Fibroblast of skin of right biceps (primary cell): ENCODE data around the gene MFAP3L.
"Not testable (repeated sequence)": the region's sequence is repeated elsewhere in the genome, so short reads cannot be mapped to it uniquely, and the experiment has no call there.

Experiments
- DNase-seq: peaks from one replicate; pipeline ENCODE4 v3.0.0-alpha.2; 2013

MFAP3L gene

DNA sequence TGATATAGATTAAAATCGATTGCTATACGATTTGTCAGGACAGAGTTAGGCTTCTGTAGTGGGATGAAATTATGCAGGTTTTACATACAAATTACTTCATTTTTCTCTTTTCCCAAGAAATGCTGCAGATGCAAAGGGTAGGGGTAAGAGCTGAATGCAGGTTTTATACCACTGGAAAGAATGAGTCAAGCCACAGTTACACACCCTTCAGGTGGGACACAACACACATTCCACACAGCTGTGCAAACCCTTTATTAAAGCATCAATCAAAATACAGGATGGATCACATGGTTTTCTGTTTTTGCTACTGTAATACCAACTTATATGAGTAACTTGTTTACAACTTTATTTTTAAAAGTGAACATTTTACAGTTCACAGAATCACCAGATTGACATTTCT lies 39.8 kb downstream of the MFAP3L start:
- no peak for DNase-seq

DNA sequence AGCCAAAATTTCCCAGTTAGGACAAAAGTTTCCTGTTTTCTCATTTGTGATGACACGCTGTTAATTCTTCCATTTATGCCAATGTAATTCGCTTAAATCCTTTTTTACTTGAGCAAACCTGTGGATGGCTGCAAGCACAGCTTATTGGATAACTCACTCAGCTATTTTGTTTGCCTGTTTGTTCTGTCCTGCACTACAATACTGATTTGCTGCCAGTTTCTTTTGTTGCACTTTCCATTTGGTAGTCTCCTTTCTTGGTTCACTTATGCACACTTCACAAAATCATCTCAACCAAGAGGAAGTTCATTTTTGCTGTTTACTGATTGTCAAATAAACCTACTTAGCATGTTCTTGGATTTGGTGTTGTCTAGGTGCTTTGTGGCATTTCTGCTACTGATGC lies 40.3 kb downstream of the MFAP3L start:
- no peak for DNase-seq

DNA sequence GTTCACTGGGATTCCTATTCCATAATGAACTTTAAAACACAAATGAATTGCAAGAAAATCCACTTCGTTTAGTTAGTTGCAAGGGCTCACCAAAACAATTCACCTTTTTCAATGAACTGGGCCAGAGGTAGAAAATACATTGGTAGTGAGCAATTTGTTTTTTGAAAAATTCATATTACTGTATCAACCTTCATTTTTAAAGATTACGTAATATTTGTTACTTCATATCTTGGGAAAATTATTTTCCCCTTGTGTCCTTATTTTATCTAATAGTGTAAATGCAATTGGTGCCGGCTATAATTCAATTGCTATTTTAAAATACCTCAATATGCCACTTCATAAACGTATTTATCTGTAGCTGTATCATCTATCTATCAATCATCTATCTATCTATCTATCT lies 41.5 kb downstream of the MFAP3L start:
- DNase-seq = no peak

DNA sequence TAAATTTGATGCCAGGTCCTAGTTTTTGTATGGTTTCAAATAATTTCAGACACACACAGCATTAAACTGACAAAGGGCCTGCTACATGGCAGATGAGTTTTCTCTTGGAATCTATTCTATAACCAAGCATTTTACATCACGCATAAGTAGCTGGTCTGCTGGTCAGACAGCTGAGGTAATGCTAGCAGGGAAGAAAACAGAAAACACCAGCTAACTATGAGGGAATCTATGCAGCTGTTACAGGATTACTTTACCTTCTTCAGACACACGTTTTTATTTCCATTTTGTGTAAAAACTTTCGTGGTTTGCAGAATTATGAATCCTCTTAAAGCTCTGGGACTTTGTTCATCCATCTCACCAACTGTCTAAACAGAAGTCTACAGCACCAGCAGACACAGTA lies 42.0 kb downstream of the MFAP3L start:
- no peak for DNase-seq

DNA sequence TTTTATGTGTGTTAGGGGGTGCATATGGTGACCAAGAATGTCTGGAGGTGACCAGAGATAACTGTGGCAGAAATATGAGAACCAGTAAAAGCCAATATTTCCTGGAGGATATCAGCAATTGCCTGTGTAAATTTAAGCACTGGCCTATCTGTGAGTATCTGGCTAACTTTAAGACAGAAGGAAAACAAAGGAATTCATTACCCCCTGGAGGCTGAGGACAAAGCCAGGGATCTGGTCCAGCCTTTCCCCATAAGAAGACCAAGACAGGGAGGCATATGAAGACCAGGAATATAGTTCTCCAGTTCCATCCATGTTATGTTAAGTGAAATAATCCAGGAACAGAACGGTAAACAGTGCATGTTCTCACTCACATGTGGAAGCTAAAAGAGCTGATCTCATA lies 49.2 kb downstream of the MFAP3L start:
- no peak for DNase-seq

DNA sequence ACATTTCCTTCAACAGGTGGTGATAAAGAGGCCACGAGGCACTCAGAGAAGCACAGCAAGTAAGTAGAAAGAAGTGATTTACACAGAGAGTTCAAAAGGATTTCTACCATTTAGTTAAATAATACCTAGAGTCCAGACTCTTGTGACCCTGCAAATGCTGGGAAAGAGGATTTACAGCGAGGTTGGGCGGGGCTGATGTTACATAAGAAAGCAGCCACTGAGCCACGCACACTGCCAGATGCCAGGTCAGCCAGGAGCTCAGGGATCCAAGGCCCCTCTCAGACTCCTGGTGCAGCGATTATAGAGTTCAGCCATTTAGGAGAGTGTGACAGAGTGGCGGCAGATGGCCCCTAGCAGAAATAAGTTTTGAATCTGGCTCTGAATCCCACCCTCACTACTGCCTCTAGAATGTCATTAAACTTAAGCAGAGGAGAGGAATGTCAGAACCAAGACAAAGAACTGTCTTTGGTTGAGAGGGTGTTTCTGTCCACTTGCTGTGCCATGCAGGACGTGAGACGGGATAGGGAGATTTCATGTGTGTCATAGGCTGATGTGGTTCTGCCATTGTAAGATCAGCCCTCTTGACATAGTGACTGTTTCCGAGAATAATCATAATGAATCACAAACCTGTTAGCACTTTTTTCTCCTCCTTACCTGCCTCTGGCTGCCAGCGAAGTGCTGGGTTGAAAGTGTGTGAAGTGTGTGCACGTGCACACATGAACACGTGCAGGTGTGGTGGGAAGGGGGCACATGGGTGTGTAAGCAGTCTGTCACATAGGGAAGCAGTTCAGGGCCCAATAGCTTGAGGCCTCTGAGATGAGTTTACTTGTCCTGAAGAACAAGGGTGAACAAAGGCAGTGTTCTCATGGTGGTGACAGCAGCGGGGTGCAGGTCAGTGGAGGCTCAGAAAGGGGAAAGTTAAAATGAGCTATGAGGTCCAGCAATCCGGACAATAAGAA lies 50.1 kb downstream of the MFAP3L start:
- no peak for DNase-seq

DNA sequence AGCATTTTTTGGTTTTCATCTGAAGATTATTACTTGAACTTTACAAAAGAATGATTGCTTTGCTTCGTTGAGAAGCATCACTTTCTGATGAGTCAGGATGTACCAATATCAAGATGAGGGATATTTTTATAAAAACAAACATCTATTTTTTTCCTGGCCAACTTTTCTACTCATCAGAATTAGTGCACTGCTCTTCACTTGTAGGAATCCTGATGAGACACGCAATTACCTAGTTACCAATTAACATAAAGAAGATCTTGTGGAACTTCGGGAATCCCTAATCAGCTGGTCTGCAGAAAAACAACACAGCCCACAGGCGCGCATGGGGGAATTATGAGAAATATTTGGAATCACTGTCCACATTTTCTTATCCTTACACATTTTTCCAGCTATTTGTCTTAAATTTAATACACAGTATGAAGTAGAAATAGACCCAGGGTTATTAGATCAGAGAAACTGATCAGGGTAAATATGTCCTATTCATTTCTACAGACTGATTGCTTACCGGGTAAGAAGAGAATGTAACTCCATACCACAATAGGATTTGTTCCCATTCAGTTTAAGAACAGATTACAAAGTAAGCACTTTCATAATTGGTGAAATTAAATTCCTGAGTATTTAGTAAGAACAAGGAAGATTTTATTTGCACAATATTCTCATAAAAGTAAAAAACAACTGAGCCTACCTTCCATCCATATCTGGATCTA lies 50.9 kb downstream of the MFAP3L start:
- peak; percentile 59 for DNase-seq

DNA sequence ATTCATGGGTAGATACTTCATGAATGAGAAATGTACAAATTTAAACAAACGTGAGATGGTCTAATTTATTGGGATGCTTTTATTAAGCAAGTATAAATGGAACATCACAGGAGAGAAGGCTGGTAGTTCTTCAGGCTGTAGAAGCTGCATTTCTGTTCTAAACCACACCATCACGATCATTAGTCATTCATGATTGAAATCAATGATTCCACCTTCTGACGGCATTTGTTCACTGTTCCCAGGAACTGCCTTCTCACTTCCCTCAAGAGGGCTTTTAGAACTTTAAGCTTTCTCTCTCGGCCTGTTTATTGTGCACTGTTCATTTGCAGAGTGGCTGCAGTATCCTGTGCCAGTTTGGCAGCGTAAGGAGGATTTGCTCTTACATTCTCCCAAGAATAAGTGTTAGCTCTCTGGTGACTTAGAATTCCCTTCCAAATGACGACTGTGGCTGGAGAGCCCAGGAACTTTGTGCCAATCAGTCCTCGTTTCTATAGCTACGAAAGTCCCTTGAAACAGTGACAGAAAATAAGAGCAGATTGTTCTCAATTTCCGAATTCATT lies 54.7 kb downstream of the MFAP3L start:
- DNase-seq = peak; percentile 21

DNA sequence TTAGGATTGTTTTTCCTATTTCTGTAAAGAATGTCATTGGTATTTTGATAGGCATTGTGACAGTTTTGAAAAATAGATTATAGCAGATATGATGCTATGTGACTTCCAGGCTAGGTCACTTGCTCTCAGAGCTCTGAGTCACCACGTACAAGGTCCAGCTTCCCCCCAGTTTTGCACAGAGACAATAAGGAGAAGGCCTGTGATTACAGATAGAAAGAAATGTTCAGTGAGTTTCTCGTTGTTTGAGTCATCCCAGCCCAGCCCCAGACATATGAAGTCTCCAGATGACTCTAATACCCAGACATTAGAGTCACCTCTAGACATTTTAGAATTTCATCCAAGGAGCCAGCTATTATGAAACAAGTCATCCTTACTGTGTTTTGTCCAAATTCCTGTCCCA lies 57.2 kb downstream of the MFAP3L start:
- peak; percentile 96 for DNase-seq

DNA sequence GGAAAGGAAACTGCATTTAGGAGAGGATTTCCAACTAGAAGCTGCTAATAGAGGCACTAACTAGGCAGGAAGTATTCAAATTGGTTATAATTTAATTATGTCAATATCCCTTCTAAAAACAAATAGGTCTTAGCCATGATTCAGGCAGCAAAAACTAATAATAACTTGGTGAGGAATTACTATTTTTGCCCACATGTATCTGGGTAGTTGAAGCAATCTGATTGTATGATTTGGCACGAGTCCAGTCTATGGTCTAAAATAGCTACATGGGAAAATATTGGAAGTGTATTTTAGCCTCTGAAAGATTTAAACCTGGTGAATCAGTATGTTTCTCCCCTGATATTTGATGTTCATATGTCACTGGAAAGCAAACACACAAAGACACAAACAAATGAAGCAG lies 62.2 kb downstream of the MFAP3L start:
- DNase-seq = peak; percentile 68

DNA sequence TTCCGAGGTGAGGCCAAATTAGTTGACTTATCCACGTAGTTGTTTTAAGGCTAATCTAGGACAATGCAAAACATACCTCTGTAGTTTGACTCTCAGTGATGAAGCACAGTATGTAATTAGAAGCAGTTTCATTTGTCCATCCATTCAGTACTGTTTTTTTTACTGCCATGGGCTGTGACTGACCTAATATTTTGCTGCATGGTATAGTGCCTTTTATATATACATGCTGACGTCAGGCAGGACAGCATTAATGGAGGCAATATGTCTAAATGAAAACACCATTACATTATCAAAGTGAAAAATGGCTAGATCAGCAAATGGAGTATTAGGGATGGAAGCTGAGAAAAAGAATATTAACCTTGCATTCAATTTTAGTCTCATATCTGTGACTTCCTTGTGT lies 66.9 kb downstream of the MFAP3L start:
- DNase-seq = no peak

DNA sequence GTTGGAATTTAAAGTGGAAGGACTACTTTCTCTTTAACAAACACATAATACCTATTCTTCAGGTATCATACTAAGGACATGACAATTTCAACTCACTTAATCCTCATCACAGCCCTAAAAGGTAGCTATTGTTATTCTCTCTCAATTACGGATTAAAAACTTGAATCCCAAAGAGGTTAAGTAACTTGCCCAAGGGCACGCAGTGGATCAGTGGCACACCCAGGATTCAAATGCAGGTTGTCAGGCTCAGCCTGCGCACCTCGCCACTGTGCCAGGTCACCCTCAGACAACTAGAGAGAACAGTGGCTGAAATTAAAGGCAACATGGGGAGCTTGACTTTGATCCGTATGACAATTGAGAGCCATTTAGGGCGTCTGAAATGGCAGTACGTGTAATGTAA lies 67.6 kb downstream of the MFAP3L start:
- DNase-seq = no peak

DNA sequence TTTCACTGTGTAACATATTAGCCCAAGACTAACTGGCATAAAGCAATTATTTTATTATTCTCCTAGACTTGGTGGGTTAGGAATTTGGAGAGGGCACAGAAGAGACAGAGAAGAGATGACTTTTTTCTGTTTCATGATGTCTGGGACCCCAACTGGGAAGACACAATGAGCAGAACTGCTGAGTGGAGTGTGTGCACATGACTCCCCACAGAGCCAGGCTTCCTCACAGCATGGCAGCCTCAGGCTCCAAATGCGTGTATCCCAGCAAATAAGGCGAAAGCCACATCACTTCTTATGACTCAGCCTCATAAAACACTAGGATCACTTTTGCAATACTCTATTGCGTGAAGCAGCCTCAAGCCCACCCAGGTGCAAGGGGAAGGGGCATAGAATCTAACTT lies 68.4 kb downstream of the MFAP3L start:
- no peak for DNase-seq

DNA sequence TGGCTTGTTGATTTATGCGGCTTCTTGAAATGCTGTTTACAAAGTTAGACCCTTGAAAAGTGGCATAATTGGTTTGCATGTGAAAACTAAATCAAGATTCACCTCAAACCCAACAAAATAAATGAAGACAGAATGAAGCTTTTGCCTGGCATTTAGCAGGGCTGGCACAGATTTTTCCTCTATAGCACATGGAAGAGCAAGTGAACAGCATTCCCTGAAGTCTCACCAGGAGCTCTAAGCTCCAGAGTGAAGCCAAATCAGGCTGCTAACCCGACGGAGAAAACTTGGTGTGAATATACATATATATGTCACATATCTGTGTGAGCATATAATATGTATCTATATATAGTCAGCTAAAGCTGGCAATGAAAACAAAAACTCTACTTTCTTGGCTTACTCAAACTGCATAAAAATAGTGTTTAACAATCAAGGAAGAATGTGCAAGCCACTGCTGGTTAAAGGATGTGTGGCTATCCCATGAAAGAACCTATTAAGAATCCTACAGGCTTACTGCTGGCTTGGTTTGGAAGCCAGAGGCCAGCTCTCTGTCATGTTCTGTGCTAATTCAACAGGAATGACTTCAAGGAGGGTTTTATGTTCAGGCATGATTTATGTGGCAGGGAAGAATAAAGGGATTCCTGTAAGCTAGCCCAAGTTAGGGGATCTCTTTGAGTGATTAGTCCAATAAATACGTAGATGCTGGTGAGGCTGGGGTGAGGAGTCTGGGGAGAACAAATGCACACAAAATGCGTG lies 69.9 kb downstream of the MFAP3L start:
- peak; percentile 66 for DNase-seq

DNA sequence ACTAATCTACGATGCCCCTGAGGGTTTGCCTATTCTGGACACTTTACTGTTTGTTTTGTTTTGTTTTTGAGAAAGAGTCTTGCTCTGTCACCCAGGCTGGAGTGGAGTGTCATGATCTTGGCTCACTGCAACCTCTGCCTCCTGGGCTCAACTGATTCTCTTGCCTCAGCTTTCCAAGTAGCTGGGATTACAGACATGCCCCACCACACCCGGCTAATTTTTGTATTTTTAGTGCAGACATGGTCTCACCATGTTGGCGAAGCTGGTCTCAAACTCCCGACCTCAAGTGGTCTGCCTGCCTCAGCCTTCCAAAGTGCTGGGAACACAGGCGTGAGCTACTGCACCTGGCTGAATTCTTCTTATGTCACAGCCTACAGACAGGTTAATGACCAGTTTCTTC lies 70.7 kb downstream of the MFAP3L start:
- no peak for DNase-seq

DNA sequence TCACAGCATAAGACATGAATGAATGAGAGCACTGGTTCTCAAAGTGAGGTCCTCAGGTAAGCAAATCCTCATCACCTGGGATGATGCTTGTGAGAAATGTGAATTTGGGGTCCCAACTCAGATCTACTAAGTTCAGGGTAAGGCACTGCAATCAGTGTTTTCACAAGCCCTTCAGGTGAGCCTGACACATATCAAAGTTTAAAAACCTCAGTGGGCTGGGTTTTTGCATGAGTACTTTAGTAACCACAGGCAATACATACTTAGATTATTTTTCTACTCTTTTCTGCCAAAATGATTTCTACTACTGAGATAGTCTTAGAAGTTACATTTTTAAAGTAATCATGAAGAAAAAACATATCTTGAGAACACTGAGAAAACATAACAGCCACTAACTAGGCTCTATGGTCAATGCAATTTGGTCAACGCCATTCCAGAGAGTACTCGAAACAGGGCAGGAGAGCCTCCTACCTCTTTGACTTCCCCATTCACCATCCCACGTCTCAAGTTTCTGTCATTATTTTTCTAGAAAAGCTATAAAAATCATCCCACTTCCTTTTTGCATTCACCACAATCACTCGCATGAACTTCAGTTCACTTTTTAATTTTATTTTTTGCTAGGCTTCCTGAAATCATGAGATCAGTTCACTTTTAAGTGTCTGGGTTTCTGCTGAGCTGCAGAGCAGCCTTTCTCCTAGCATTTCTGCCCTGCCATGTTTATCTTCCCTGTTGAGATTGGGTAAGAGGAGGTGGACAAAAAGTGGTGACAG lies 73.8 kb downstream of the MFAP3L start:
- no peak for DNase-seq

DNA sequence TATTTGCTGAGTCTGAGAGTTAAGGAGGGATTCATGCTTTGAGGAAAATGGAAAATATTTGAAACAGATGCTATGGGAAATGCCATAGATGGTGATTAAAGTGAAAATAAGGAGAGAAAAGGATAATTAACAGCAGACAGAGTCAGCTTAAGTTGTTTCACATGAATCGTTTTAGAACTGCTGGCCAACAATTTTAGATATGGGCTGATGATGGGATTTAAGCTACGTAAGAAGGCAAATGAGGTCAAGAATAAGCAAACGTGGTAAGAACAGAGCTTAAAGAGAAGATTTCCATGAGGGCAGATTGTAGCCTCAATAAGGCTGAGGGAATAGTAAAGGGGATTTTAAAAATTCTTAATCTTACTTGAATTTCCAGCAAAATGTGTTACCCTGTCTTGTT lies 77.9 kb downstream of the MFAP3L start:
- DNase-seq = no peak

DNA sequence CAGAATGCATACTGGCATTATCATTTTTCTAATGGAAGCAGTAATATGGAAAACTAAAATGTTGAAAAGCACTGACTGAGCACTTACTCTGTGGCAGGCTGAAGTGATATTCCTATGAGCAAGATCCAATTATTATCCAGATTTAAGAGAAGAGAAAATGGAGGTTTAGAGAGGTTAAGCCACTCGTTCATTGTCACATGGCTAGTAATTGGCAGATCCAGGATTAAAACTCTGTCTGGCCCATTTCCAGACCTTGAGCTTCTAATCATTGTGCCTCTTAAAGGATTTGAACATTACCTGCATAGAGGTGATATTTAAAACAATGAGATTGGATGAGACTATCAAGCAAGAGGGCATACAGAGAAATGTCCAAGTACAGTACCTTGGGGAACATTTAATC lies 80.6 kb downstream of the MFAP3L start:
- DNase-seq = no peak

DNA sequence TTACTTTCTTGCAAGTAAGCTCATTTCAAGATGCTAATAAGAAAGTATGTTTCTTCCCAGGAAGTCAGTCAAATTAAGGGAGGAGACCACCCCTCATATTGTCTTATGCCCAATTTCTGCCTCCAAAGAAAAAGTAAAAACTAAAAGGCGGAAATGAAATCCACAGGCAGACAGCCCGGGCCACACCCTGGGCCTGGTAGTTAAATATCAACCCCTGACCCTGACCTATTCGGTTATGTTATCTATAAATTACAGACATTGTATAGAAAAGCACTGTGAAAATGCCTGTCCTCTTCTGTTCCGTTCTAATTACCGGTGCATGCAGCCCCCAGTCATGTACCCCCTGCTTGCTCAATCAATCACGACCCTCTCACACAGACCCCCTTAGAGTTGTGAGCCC lies 82.6 kb downstream of the MFAP3L start:
- DNase-seq = not testable (repeated sequence)

DNA sequence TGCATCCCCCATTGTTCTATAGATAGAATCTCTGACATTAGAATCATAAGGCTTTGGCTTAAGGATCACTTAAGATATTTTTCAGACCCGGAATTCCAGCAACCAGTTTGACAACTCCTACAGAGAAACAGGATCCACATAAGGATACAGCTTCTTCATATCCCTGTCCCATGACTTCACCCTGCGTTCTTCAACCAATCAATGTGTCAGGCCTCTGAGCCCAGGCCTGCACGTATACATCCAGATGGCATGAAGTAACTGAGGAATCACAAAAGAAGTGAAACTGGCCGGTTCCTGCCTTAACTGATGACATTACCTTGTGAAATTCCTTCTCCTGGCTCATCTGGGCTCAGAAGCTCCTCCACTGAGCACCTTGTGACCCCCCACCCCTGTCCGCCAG lies 85.1 kb downstream of the MFAP3L start:
- DNase-seq = no peak

DNA sequence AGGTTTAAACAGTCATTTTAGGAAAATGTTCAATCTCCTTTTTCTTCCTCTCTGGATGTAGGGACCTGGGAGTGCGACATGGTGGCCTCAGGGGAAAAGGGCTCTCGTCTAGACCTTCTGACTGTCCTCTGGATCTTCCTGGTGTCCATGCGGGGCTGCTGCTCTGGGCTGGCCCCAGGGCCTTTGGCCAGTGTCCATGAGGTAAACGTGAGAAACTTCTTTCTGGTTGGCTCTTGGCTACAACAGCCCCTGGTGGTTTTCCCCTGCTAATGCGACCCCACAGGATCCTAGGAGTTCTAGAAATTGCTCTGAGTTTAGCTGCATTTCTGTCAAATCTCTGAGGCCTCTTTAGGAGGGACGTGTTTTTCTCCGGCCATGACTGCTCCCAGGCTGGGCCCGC lies 85.7 kb downstream of the MFAP3L start:
- DNase-seq = no peak
